GM19351 (cell line): Measurements from ENCODE around the gene PLEK2.
"Not testable (repeated sequence)": the region's sequence is repeated elsewhere in the genome, so short reads cannot be mapped to it uniquely, and the experiment has no call there.

ENCODE experiments used
- ATAC-seq: cut with Tn5 transposase; IDR thresholded peaks from one replicate; pipeline ENCODE4 v1.9.1; 2021; ENCODE audit warnings: mild to moderate bottlenecking, moderate library complexity; ENCODE audit not compliant: unreplicated experiment

PLEK2 gene

GRCh38 chr14:67411820-67412421, at the start of gene PLEK2:
Gene PLEK2, minus strand, starts transcription at chr14:67412165. Its CDS starts 106 bp downstream, at chr14:67412059.
- ATAC-seq: no peak

- no peak for ATAC-seq
Observed at GRCh38 chr14:67461341-67461985, 49.5 kb upstream of the PLEK2 start.

- ATAC-seq: no peak
Observed at GRCh38 chr14:67459336-67459735, 47.4 kb upstream of the PLEK2 start.

- no peak for ATAC-seq
Observed at GRCh38 chr14:67457782-67458181, 45.8 kb upstream of the PLEK2 start.

- no peak for ATAC-seq
Observed at GRCh38 chr14:67456732-67457131, 44.8 kb upstream of the PLEK2 start.

- no peak for ATAC-seq
Observed at GRCh38 chr14:67453575-67454300, 41.8 kb upstream of the PLEK2 start.

- ATAC-seq: not testable (repeated sequence)
Observed at GRCh38 chr14:67451667-67452066, 39.7 kb upstream of the PLEK2 start.

GRCh38 chr14:67449096-67449495, 37.1 kb upstream of the PLEK2 start:
- no peak for ATAC-seq

- ATAC-seq: no peak
Observed at GRCh38 chr14:67447033-67447381, 35.0 kb upstream of the PLEK2 start.

GRCh38 chr14:67446371-67447032, 34.5 kb upstream of the PLEK2 start:
- ATAC-seq: no peak

GRCh38 chr14:67444395-67444794, 32.4 kb upstream of the PLEK2 start:
- no peak for ATAC-seq

GRCh38 chr14:67442139-67442906, 30.4 kb upstream of the PLEK2 start:
- ATAC-seq: no peak

- ATAC-seq: no peak
Observed at GRCh38 chr14:67441672-67442071, 29.7 kb upstream of the PLEK2 start.

- ATAC-seq: no peak
Observed at GRCh38 chr14:67441256-67441655, 29.3 kb upstream of the PLEK2 start.

GRCh38 chr14:67440513-67440912, 28.5 kb upstream of the PLEK2 start:
- ATAC-seq: no peak

- no peak for ATAC-seq
Observed at GRCh38 chr14:67438969-67439368, 27.0 kb upstream of the PLEK2 start.

- ATAC-seq: no peak
Observed at GRCh38 chr14:67436006-67436866, 24.3 kb upstream of the PLEK2 start.

GRCh38 chr14:67435603-67436002, 23.6 kb upstream of the PLEK2 start:
- no peak for ATAC-seq

GRCh38 chr14:67432050-67432564, 20.1 kb upstream of the PLEK2 start:
- ATAC-seq: no peak
